Neural progenitor cell (in vitro differentiated cells): ENCODE measurements around the gene AMIGO2.

Experiments
- EZH2 ChIP-seq: fragments of 200-600 bp; sonication (generic); IDR thresholded peaks from 2 replicates; pipeline ENCODE4 v1.6.1; 2017; ENCODE audit warnings: antibody characterized with exemption, mild to moderate bottlenecking, moderate library complexity
- EZH2phosphoT487 ChIP-seq: fragments of 200-600 bp; sonication (generic); IDR thresholded peaks from 2 replicates; pipeline ENCODE4 v1.6.1; 2017; ENCODE audit warnings: antibody characterized with exemption
- TF ChIP-seq, protein P1 (sequence below): fragments of 200-600 bp; sonication (generic); IDR thresholded peaks from 2 replicates; pipeline ENCODE4 v1.5.1; 2017; ENCODE audit warnings: antibody characterized with exemption, mild to moderate bottlenecking

- TF ChIP-seq, protein P1, sequence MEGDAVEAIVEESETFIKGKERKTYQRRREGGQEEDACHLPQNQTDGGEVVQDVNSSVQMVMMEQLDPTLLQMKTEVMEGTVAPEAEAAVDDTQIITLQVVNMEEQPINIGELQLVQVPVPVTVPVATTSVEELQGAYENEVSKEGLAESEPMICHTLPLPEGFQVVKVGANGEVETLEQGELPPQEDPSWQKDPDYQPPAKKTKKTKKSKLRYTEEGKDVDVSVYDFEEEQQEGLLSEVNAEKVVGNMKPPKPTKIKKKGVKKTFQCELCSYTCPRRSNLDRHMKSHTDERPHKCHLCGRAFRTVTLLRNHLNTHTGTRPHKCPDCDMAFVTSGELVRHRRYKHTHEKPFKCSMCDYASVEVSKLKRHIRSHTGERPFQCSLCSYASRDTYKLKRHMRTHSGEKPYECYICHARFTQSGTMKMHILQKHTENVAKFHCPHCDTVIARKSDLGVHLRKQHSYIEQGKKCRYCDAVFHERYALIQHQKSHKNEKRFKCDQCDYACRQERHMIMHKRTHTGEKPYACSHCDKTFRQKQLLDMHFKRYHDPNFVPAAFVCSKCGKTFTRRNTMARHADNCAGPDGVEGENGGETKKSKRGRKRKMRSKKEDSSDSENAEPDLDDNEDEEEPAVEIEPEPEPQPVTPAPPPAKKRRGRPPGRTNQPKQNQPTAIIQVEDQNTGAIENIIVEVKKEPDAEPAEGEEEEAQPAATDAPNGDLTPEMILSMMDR = no peak
- TF ChIP-seq EZH2phosphoT487 (no peak), EZH2 (no peak)
Measured at GRCh38 chr12:47087088-47087688, 7.4 kb upstream of the AMIGO2 start.
